Colon (tissue), 2 donors: ENCODE results near the gene ACSF3.

ENCODE experiments used
- FAIRE-seq: peaks from 2 replicates; lab custom pipeline; 2012; peaks lifted over from hg19 to GRCh38; lab: Jason Lieb, UNC
- donor health status: control.
- donor health status: control.

Gene ACSF3

GRCh38 chr16:89201439-89202377 is 108.1 kb downstream of the ACSF3 start:
- no peak for FAIRE-seq

GRCh38 chr16:89202422-89203215 is 109.0 kb downstream of the ACSF3 start:
- FAIRE-seq: no peak
